Heart left ventricle (tissue), 13 donors: Measurements from ENCODE around the gene TUBB2B.

ENCODE experiments used
- POLR2A ChIP-seq, 2 donors: fragments of 450-650 bp; IDR thresholded peaks; one replicate each; pipeline ENCODE4 v1.6.1; 2017; ENCODE audit warnings: antibody characterized with exemption in 2 of 2, mild to moderate bottlenecking in 2 of 2, moderate library complexity in 2 of 2
- TF ChIP-seq, protein P1 (sequence below), 12 donors: fragments of 200-600 bp; sonication (generic) in 4 of 12; IDR thresholded peaks; one replicate each; pipeline versions ENCODE4 v1.5.0 to v1.8.0; 2018 to 2022; ENCODE audit warnings: antibody characterized with exemption in 12 of 12, mild to moderate bottlenecking in 5 of 12
- donor health status: ischemic (EF 13 %, LVEDD 7.1; RV severe dilation, severe dysfunction).
- donor health status: DM: no; HTN: yes; CAD: no.
- donor health status: DM: no; HTN: no; CAD: no.
- donor health status: ischemic (EF 25% LVEDD 6.9; RV normal size, moderate dysfunction).
- donor health status: ischemic (EF 25% LVEDD 5.7; RV mildly dilated, moderate dysfunction).
- donor health status: ischemic (EF 35%, LVEDD 5.7; RV mildly dilated, moderate dysfunction).
- donor health status: nonischemic (EF 11% LVEDD 7.7; RV severe dilation, severe dysfunction).
- donor health status: DM: yes; HTN: yes; CAD: no.
- donor health status: PGD.
- donor health status: ischemic (EF 29% LVEDD 5.4; RV normal size, mild dysfunction).
- donor health status: nonischemic (EF 23%, LVEDD 6.1; RV moderate dilation, normal function).

DNA sequence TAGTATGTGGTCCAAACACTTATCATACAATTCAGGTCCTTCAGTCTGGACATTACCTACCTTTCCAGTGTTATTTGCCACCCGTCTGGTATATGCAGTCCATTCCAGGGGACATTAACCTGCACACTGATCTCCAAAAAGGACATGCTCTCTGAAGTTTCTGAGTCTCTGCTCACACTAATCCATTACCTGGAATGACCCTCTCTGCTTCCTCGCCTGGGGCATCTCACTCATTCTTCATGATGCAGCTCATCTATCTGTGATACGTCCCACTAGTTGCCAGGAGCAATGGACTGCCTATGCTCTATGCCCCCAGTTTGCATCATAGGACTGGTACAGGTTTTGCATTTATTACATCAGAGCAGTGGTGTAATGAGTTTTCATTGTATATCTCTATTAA is 5.9 kb upstream of the TUBB2B start:
- TF ChIP-seq, protein P1, sequence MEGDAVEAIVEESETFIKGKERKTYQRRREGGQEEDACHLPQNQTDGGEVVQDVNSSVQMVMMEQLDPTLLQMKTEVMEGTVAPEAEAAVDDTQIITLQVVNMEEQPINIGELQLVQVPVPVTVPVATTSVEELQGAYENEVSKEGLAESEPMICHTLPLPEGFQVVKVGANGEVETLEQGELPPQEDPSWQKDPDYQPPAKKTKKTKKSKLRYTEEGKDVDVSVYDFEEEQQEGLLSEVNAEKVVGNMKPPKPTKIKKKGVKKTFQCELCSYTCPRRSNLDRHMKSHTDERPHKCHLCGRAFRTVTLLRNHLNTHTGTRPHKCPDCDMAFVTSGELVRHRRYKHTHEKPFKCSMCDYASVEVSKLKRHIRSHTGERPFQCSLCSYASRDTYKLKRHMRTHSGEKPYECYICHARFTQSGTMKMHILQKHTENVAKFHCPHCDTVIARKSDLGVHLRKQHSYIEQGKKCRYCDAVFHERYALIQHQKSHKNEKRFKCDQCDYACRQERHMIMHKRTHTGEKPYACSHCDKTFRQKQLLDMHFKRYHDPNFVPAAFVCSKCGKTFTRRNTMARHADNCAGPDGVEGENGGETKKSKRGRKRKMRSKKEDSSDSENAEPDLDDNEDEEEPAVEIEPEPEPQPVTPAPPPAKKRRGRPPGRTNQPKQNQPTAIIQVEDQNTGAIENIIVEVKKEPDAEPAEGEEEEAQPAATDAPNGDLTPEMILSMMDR (IDR thresholded peaks at IDR 0.05): no peak
- TF ChIP-seq POLR2A (IDR thresholded peaks at IDR 0.05): no peak
